Measurements from ENCODE around the gene PUS7.
A peak's percentile ranks its signal among the peaks of the same experiment; 100 is the strongest.
"Not testable (repeated sequence)": the region's sequence is repeated elsewhere in the genome, so short reads cannot be mapped to it uniquely, and the experiment has no call there.

The PUS7 gene

DNA sequence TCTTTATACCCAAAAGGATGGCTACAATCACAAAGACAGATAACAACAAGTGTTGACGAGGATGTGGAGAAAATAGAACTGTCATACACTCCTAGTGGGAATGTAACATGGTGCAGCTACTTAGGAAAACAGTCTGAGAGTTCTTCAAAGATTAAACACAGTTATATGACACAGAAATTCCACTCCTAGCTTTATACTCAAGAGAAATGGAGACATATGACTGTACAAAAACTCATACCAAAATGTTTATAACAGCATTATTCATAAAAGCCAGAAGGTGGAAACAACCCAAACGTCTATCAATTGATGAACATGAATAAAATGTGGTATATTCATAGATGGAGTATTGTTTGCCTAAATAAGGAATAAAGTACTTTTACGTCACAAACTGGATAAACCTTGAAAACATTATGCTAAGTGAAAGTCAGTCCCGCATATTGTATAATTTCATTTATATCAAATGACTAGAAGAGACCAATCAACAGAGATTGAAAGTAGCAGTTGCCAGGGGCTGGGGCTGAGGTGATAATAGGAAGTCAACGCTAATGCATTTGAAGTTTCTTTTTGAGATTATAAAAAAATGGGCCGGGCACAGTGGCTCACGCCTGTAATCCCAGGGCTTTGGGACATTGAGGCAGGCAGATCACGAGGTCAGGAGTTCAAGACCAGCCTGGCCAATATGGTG lies 71.8 kb downstream of the PUS7 start:
- no peak overlapping the region for H3K4me3 ChIP-seq (ENCODE audit: low read depth, low read length)
- in situ Hi-C loops (cut with HindIII; ENCODE audit: low sequenced_read_pairs) = no loop called here
- TF ChIP-seq, protein P1, sequence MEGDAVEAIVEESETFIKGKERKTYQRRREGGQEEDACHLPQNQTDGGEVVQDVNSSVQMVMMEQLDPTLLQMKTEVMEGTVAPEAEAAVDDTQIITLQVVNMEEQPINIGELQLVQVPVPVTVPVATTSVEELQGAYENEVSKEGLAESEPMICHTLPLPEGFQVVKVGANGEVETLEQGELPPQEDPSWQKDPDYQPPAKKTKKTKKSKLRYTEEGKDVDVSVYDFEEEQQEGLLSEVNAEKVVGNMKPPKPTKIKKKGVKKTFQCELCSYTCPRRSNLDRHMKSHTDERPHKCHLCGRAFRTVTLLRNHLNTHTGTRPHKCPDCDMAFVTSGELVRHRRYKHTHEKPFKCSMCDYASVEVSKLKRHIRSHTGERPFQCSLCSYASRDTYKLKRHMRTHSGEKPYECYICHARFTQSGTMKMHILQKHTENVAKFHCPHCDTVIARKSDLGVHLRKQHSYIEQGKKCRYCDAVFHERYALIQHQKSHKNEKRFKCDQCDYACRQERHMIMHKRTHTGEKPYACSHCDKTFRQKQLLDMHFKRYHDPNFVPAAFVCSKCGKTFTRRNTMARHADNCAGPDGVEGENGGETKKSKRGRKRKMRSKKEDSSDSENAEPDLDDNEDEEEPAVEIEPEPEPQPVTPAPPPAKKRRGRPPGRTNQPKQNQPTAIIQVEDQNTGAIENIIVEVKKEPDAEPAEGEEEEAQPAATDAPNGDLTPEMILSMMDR (IDR thresholded peaks at IDR 0.05; ENCODE audit: low read depth, low read length) = no peak
- DNase-seq (ENCODE audit: low read depth, low spot score) = no peak

DNA sequence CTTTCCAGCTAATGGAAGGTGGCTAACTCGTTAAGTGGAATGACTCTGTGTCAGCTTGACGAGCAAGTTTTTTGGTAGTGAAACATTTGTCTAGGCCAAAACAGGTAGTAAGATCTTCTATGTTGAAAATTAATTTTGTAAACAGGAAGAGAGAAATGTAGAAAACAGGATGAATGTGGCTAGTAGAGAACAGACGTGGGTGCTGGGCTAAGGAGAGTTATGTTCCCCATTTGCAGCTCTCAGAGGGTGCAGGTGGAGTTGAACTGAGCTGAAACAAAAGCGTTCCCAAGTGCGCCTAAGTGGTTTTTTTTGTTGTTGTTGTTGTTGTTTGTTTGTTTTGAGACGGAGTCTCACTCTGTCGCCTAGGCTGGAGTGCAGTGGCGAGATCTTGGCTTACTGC lies 73.9 kb downstream of the PUS7 start:
- DNase-seq (ENCODE audit: low read depth, low spot score) = no peak
- TF ChIP-seq, protein P1 (IDR thresholded peaks at IDR 0.05; ENCODE audit: low read depth, low read length) = no peak
- in situ Hi-C loops (cut with HindIII; ENCODE audit: low sequenced_read_pairs) = no loop called here
- H3K4me3 ChIP-seq (ENCODE audit: low read depth, low read length) = no peak overlapping the region

- no peak for DNase-seq (ENCODE audit: low read depth, low spot score)
- in situ Hi-C loops (cut with HindIII; ENCODE audit: low sequenced_read_pairs) = no loop called here
- TF ChIP-seq, protein P1 (IDR thresholded peaks at IDR 0.05; ENCODE audit: low read depth, low read length) = no peak
- no peak overlapping the region for H3K4me3 ChIP-seq (ENCODE audit: low read depth, low read length)
Observed at GRCh38 chr7:105444342-105444987, 77.6 kb downstream of the PUS7 start.

GRCh38 chr7:105442214-105442613 lies 79.9 kb downstream of the PUS7 start:
- H3K4me3 ChIP-seq (ENCODE audit: low read depth, low read length); in situ Hi-C loops (cut with HindIII; ENCODE audit: low sequenced_read_pairs); DNase-seq (ENCODE audit: low read depth, low spot score): not testable (repeated sequence)

DNA sequence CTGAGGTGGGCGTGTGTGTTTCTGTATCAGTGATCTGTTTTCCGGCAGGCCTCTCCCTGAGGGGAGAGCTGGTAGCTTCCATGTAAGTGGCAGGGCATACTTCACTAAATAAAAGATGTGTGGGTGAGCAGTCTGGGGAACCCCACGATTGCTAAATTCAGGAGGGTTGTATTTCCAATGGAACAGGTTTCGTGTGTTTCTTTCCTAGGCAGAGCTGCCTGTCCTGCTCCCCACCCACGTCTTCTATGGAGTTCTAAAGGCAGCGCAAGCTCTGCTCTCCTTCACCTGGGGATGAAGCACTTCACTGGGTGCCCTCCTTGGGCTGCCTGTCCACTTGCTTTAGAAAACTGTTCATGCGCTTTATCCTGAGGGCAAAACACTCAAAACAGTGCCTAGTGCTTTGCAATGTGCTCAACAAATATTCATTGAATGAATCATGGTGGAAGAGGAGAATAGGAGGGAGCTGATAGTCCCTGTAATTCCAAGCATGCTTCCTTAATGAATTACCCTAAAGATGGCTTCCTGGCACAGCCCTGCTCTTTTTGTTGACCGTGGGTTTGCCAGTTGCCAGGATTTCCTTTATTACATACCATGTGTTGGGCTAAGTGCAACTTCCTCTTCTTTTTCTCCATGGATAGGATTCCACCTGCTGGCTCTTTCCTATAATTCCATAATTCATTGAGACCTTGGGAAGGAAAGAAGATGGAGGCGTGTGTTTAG lies 82.7 kb downstream of the PUS7 start:
- no peak overlapping the region for H3K4me3 ChIP-seq (ENCODE audit: low read depth, low read length)
- DNase-seq (ENCODE audit: low read depth, low spot score) = peak; percentile 65
- in situ Hi-C loops (cut with HindIII; ENCODE audit: low sequenced_read_pairs) = no loop called here
- TF ChIP-seq, protein P1 (IDR thresholded peaks at IDR 0.05; ENCODE audit: low read depth, low read length) = no peak

DNA sequence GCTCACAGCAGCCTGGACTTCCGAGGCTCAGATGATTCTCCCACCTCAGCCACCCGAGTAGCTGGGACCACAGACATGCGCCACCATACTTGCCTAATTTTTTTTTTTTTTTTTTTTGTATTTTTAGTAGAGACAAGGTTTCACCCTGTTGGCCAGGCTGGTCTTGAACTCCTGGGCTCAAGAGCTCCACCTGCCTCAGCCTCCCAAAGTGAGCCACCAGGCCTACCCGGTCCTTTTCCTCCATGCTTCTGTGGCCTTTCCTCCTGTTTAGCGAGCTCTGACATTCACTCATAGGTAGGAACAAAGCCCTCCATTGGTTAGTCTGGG lies 83.3 kb downstream of the PUS7 start:
- no peak for DNase-seq (ENCODE audit: low read depth, low spot score)
- TF ChIP-seq, protein P1 (IDR thresholded peaks at IDR 0.05; ENCODE audit: low read depth, low read length) = no peak
- H3K4me3 ChIP-seq (ENCODE audit: low read depth, low read length) = no peak overlapping the region
- in situ Hi-C loops (cut with HindIII; ENCODE audit: low sequenced_read_pairs) = no loop called here

GRCh38 chr7:105438254-105438653 lies 83.8 kb downstream of the PUS7 start:
- in situ Hi-C loops (cut with HindIII; ENCODE audit: low sequenced_read_pairs) = no loop called here
- H3K4me3 ChIP-seq (ENCODE audit: low read depth, low read length) = no peak overlapping the region
- TF ChIP-seq, protein P1 (IDR thresholded peaks at IDR 0.05; ENCODE audit: low read depth, low read length) = no peak
- DNase-seq (ENCODE audit: low read depth, low spot score) = no peak

- in situ Hi-C loops (cut with HindIII; ENCODE audit: low sequenced_read_pairs); DNase-seq (ENCODE audit: low read depth, low spot score); H3K4me3 ChIP-seq (ENCODE audit: low read depth, low read length): not testable (repeated sequence)
Observed at GRCh38 chr7:105437356-105437755, 84.7 kb downstream of the PUS7 start.

All from astrocyte of the spinal cord (primary cell).